ENCODE data around the gene RADIL.

RADIL gene

DNA sequence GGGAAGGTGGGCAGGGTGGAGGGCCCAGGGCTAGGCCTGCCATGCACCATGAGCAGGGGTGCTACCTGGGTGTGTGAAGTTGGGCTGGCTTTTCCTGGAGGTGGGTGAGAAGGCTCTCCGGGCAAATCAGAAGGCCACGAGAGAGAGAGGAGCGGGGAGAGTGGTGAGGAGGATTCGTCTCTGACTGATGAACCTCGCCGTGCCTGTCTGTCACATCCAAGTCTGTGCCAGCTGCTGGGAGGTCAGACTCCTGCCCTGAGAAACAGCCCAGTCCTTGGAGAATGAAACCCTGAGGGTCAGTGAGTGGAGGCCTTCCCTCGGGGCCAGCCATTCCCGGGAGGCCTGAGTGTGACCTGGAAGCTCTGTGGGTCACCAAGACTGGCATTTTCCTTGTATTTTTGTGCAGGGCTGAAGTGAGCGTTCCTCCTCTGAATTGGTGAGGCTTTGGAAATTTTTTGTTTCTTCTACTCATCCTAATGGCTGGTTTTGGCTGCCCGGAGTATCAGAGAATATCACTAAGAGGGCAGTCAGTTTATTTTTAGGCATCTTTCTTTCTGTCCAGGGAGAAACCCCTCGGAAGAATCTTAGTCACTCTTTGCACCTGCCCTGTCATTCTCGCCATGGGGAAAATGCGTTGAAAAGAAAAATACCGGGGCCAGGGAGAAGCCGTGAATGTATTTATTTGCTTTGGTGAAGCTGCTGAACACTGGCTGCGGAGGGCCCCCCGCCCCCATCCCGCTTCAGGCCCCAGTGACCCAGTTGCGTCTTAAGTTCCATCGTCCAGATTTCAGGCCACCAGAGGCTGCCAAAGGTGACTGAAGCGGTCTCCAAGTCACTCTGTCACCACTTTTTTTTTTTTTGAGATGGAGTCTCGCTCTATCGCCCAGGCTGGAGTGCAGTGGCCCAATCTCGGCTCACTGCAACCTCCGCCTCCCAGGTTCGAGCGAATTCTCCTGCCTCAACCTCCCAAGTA, 114.6 kb downstream of the RADIL start:
- Histone ChIP-seq H3K4me1 (ENCODE audit: control insufficient read depth, low read length) (no peaks in the 10 kb centered on the region), H3F3A (ENCODE audit: control insufficient read depth, insufficient read depth) (peaks cover 8% of the 10 kb centered on the region), H3K79me2 (ENCODE audit: control insufficient read depth, low read length) (no peaks in the 10 kb centered on the region), H3K27ac (ENCODE audit: low read depth, low read length) (no peak overlapping the region), H3K27me3 (ENCODE audit: control insufficient read depth, low read length) (no peaks in the 10 kb centered on the region), H4K20me1 (ENCODE audit: control insufficient read depth, insufficient read depth, low read depth, low read length) (peaks cover 4% of the 10 kb centered on the region; the same call in 1 of the 2 replicates), H3K36me3 (ENCODE audit: control insufficient read depth, low read length) (peaks cover 18% of the 10 kb centered on the region), H3K9me2 (replicated peaks; ENCODE audit: control insufficient read depth, low read length) (no peaks in the 10 kb centered on the region), H3K9me3 (ENCODE audit: control insufficient read depth, insufficient read depth, low read length) (no peaks in the 10 kb centered on the region), H3K4me2 (ENCODE audit: low read length) (no peak overlapping the region), H3K4me3 (ENCODE audit: low read length) (no peak overlapping the region)
- TF ChIP-seq CTCF (IDR thresholded peaks at IDR 0.05; ENCODE audit: low read depth, low read length, poor library complexity, severe bottlenecking) (no peak), EZH2phosphoT487 (IDR thresholded peaks at IDR 0.05; ENCODE audit: borderline replicate concordance, low read length) (no peak)

DNA sequence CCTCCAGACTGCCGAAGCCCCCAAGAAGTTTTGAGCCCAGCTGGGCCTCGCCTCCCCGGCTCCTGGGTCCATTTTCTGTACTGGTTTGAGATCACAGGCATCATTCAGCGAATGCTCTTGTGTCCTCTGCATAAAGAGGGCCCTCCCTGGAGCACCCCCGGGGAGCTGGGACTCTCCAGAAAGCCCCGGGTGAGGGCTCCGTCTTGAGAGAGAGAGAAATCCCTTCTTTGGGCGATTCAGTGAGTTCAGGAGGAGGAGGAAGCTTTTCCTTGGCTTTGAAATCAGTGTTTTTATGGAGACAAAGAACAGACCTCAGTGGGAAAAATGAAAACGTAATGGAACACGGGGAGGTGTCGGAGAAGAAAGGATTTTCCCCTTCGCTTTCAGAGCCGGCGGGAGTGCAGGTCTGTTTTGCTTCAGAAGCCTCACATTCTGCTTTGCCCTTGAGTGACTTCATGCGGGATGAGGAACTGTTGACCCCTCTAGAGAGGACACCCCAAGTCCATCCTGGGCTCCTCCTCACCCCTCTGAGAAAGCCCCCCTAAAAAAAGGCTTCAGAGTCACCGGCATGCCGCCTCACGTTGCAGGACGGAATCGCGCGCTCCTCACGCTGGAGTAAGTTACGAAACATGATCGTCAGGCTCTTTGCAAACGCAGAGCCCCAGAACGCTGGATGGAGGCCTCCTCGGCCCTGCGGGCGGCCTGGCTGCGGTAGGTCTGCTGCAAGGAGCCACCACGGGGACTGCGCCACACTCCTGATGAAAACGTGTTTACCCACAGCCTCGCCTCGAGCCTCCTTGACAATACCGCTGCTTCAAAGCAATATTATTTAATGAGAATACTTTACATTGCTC, 116.6 kb downstream of the RADIL start:
- H3K4me1 ChIP-seq (ENCODE audit: control insufficient read depth, low read length) = no peaks in the 10 kb centered on the region
- no peak overlapping the region for H3K4me3 ChIP-seq (ENCODE audit: low read length)
- TF ChIP-seq EZH2phosphoT487 (IDR thresholded peaks at IDR 0.05; ENCODE audit: borderline replicate concordance, low read length) (no peak), CTCF (IDR thresholded peaks at IDR 0.05; ENCODE audit: low read depth, low read length, poor library complexity, severe bottlenecking) (no peak)
- H3K4me2 ChIP-seq (ENCODE audit: low read length) = no peak overlapping the region
- no peaks in the 10 kb centered on the region for H3K79me2 ChIP-seq (ENCODE audit: control insufficient read depth, low read length)
- H3F3A ChIP-seq (ENCODE audit: control insufficient read depth, insufficient read depth) = peaks cover 3% of the 10 kb centered on the region
- no peaks in the 10 kb centered on the region for H3K9me3 ChIP-seq (ENCODE audit: control insufficient read depth, insufficient read depth, low read length)
- H4K20me1 ChIP-seq (ENCODE audit: control insufficient read depth, insufficient read depth, low read depth, low read length) = peaks cover 8% of the 10 kb centered on the region; the same call in 1 of the 2 replicates
- H3K9me2 ChIP-seq (replicated peaks; ENCODE audit: control insufficient read depth, low read length) = no peaks in the 10 kb centered on the region
- no peak overlapping the region for H3K27ac ChIP-seq (ENCODE audit: low read depth, low read length)
- peaks cover 38% of the 10 kb centered on the region for H3K36me3 ChIP-seq (ENCODE audit: control insufficient read depth, low read length)
- no peaks in the 10 kb centered on the region for H3K27me3 ChIP-seq (ENCODE audit: control insufficient read depth, low read length)

DNA sequence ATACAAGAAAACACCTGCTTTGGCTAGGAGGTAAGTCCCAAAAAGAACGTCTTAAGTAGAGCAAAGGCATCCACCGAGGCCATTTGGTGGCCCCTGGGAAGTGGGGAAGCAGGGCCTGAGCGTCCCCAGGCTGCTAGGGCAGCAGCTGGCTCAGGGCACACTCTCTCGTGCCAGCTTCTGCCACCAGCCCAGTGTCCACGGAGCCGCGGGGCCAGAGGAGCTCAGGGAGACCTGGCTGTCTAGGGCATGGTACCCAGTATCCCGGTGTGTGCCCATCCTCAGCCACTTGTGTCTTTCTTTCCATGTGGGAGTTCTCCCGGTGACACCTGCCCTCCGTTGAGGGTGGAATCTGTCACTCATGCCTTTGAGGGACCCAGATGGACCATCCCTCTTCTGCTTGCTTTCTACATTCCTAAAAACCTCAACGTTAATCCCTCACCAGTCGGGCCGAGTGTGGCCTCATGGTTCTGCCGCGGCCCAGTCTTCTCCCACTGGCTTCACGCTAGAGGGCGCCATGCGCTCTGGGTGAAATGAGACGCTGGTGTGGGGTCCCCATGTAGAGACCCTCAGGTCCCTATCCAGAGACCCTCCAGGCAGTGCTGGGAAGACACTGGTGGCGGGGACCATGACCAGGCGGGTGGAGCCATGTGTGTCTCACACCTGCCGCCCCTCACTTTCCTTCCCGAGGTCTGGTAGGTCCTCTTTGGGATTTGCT, 117.6 kb downstream of the RADIL start:
- H3K4me2 ChIP-seq (ENCODE audit: low read length) = no peak overlapping the region
- TF ChIP-seq CTCF (IDR thresholded peaks at IDR 0.05; ENCODE audit: low read depth, low read length, poor library complexity, severe bottlenecking) (peak; percentile 46), EZH2phosphoT487 (IDR thresholded peaks at IDR 0.05; ENCODE audit: borderline replicate concordance, low read length) (no peak)
- peaks cover 48% of the 10 kb centered on the region for H3K36me3 ChIP-seq (ENCODE audit: control insufficient read depth, low read length)
- peaks cover 8% of the 10 kb centered on the region; the same call in 1 of the 2 replicates for H4K20me1 ChIP-seq (ENCODE audit: control insufficient read depth, insufficient read depth, low read depth, low read length)
- no peaks in the 10 kb centered on the region for H3K9me3 ChIP-seq (ENCODE audit: control insufficient read depth, insufficient read depth, low read length)
- H3K27me3 ChIP-seq (ENCODE audit: control insufficient read depth, low read length) = no peaks in the 10 kb centered on the region
- no peaks in the 10 kb centered on the region for H3K79me2 ChIP-seq (ENCODE audit: control insufficient read depth, low read length)
- H3K4me3 ChIP-seq (ENCODE audit: low read length) = no peak overlapping the region
- no peaks in the 10 kb centered on the region for H3K9me2 ChIP-seq (replicated peaks; ENCODE audit: control insufficient read depth, low read length)
- peaks cover 3% of the 10 kb centered on the region for H3F3A ChIP-seq (ENCODE audit: control insufficient read depth, insufficient read depth)
- no peak overlapping the region for H3K27ac ChIP-seq (ENCODE audit: low read depth, low read length)
- H3K4me1 ChIP-seq (ENCODE audit: control insufficient read depth, low read length) = no peaks in the 10 kb centered on the region
